ENCODE data around the gene STAT2.
A peak's percentile ranks its signal among the peaks of the same experiment; 100 is the strongest.
"Not testable (repeated sequence)": the region's sequence is repeated elsewhere in the genome, so short reads cannot be mapped to it uniquely, and the experiment has no call there.

STAT2 gene

DNA sequence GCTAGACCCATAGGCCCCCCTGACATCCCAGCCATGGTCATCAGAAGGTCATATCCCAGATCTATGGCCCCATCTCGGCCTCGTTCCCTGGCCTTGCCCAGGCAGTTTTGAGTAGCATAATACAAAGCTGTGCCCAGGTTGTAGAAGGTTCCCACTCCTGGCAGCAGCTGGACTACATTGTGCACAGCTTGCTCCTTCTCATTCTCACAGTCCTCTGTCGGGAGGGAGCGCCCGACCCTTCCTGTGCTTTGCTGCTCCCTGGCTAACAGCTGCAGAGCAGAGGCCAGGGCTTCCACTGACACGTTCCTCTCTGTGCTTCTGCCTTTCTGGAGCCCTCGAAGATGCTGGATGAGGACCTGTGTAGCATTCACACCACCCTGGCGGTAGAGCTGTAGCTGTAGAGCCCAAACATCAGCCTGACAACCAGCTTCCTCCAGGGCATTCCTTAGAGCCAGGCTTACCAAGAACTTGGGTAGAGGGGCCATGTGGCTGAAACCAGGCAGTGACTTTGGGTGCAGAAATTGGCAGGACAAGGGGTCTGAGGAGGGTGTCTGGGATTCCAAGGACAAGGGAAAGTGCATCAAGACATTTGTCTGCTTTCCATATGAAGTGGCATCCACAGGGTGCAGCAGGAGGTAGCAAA is 1.7 kb upstream of the STAT2 start:
- DNase-seq: no peak

GRCh38 chr12:56358836-56359532 is 923 bp downstream of the STAT2 start:
- DNase-seq: no peak

DNA sequence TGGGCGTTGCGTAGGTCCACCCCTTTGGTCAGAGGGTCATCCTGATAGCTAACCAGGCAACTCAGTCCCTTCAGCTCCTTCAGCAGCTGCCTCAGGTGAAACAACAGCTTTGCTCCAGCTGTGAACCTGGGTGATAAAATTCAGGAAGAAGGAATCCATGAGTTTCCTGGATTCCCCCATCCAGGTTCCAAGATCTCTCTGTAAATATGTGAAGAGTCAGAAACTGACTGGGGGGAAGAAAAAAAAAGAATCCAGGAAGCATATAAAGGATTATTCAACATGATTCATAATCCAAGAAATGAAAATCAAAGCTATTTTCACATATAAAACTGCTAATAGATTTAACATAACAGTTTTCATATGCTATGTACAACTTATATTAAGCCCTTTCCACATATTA is 8.6 kb downstream of the STAT2 start:
- no peak for DNase-seq

GRCh38 chr12:56350662-56351061 is 9.2 kb downstream of the STAT2 start:
- DNase-seq: no peak

GRCh38 chr12:56348776-56349175 is 11.1 kb downstream of the STAT2 start:
- no peak for DNase-seq

GRCh38 chr12:56347255-56347654 is 12.7 kb downstream of the STAT2 start:
- not testable (repeated sequence) for DNase-seq

- DNase-seq: no peak
Observed at GRCh38 chr12:56346675-56347074, 13.2 kb downstream of the STAT2 start.

- DNase-seq: not testable (repeated sequence)
Observed at GRCh38 chr12:56342290-56342689, 17.6 kb downstream of the STAT2 start.

GRCh38 chr12:56341616-56342015 is 18.3 kb downstream of the STAT2 start:
- no peak for DNase-seq

DNA sequence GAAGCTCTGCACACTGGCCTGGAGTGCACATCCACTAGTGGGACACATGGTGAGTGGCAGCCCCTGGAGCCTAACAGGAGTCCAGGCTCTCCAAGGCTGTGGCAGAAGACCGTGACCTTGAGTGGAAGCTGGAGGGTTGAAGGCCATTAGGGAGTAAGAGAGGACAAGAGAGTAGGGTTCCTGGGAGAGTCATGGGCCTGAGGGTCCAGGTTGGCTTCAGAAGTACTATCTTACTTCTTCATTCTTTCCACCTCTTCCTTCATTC is 20.8 kb downstream of the STAT2 start:
- DNase-seq: no peak

DNA sequence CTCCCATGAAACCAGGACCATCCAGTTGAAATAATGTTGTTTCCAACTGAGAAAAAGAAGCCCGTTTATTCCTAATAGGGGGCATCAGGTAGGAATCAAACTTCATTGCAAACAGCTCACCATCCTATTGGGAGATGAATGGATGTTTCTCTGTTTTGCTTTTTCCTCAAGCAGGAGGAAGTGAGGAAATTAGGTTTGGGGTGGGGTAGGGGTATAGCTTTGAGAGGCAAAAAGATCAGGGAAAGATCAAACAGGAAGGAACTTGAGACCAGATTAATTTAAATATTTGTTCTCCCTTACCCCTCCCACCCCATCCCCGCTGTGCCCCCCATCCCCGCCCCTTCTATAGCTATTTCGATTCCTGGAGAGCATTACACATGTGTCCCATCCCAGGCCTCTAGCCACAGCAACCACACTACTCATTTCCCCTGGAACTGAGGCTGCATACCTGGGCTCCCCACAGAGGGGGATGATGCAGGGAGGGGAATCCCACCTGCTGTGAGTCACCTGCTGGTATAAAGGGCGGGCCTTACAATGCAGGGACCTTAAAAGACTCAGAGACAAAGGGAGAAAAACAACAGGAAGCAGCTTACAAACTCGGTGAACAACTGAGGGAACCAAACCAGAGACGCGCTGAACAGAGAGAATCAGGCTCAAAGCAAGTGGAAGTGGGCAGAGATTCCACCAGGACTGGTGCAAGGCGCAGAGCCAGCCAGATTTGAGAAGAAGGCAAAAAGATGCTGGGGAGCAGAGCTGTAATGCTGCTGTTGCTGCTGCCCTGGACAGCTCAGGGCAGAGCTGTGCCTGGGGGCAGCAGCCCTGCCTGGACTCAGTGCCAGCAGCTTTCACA is 21.4 kb downstream of the STAT2 start, which contains the start of gene IL23A:
Gene IL23A, plus strand, starts transcription at position 577 of the 850 bp plus-strand sequence. Its CDS starts 161 bp downstream, at position 738.
- peak; percentile 73 for DNase-seq

DNA sequence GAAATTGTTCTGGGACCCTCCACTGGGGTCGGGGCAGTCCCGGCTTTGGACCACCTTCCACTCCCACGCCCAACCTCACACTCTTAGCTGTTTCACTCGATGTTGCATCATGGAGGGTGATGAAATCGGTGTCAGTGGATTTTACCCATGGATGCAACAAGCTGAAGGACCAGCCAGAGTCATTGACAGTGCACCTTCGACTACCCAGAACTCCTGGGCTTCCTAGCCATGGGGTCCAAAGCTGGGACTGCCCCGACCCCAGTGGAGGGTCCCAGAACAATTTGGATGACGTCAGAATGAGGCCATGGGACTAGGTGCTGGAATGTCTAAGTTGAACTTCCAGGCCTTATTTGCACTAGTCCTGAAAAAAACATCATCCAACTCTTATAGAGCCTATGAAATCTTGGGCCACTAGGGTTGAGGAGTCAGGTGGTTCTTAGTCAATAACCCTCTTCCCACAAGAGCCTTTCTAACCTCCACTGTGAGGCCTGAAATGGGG is 22.1 kb downstream of the STAT2 start:
- DNase-seq: no peak

DNA sequence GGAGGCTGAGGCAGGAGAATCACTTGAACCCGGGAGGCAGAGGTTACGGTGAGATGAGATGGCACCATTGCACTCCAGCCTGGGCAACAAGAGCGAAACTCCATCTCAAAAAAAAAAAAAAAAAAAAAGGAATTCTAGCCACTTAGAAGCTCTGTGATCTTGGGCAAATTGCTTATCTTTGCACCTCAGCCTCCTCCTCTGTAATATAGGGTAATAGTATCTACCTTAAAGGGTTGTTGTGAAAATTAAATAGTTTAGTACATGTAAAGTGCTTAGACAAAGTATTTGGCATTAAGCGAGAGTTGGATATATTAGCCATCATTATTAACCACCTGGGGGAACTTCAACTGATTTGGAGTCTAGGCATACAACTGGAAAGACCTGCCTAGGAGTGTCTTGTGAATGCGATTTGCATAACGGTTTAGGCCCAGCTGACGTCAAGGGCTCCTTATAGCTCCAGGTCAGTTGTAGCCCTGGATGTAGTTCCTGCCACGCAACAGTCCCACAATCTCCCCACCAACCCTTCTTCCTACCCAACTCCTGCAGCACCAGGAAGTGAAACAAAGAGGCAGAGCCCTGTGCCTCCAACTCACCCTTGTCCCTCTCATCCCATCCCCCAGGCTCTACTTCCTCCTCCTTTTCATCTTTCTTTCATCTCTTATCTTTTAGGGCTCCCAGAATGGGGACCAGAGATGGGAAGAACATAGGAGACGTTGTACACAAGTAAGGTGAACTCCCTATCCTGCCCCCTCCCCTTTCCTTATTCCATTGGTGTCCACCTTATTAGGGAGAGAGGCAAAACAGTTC is 23.3 kb downstream of the STAT2 start:
- DNase-seq: no peak

DNA sequence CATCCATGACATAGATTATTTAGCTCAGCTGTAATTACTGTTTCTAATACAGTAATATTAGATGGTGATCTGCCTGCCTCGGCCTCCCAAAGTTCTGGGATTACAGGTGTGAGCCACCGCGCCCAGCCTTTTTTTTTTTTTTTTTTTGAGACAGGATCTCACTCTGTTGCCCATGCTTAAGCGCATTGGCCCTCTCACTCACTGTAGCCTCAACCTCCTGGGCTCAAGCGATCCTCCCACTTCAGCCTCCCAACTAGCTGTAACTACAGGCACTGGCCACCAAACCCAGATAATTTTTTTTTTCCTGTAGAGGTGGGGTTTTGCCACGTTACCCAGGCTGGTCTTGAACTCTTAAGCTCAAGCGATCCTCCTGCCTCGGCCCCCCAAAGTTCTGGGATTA is 24.4 kb downstream of the STAT2 start:
- not testable (repeated sequence) for DNase-seq

GRCh38 chr12:56334490-56334793 is 25.5 kb downstream of the STAT2 start:
- DNase-seq: no peak

- DNase-seq: peak; percentile 86
Observed at GRCh38 chr12:56333679-56334489, 26.0 kb downstream of the STAT2 start, which contains the start of gene PAN2. Gene PAN2 (minus strand): TSS chr12:56334000. CDS start chr12:56333094, 906 bp downstream.

DNA sequence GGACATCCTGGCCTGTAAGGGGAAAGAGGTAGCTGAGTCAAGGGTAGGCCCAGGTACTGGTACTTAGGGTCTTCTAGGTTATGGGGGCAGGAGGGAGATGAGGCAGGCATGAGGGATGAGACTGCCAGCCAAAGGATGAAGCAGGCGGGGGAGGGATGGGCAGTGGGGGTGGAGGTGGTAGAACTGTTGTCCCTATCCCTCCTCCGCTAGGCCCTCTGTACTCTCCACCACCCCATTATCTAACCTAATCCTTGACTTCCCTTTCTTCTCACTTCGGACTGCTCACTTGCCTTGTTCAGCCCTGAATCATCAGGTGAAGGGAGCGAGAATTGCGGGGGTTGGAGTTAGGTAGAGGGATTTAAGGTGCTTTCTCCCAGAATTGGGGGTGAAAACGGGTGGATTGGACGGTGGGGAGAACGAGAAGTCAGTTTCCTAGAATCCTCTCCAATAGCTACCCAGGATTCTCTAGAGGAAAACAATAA is 26.7 kb downstream of the STAT2 start:
- no peak for DNase-seq

- no peak for DNase-seq
Observed at GRCh38 chr12:56332512-56333196, 27.3 kb downstream of the STAT2 start.

GRCh38 chr12:56330936-56331490 is 28.9 kb downstream of the STAT2 start:
- no peak for DNase-seq

GRCh38 chr12:56326533-56326932 is 33.4 kb downstream of the STAT2 start:
- DNase-seq: no peak

DNA sequence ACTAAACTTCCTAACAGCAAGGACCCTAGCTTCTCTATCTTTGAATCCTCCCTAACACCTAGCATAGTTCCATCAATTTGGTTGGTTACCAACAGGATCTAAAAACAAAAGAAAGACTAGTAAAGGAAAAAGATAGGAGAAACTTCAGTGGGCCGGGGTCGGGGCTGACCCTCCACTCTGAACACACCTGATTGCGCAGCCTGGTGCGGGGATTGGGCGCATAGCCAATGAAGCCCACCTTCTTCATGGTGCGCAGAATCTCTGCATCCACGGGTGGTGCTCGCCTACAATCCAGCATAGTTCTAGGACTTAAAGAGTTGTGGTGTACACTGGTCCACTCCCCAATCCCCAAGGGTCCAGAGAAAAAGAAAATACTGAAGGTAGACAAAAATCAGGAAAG is 33.8 kb downstream of the STAT2 start:
- no peak for DNase-seq

All from stimulated activated CD4-positive, alpha-beta T cell treated with anti-CD3 and anti-CD28 coated beads, Interleukin-12 subunit alpha, Interleukin-12 subunit beta, amount 100 ng/mL, for 4 hours (primary cell).